Measurements from ENCODE around the gene PPM1M.

Gene PPM1M

DNA sequence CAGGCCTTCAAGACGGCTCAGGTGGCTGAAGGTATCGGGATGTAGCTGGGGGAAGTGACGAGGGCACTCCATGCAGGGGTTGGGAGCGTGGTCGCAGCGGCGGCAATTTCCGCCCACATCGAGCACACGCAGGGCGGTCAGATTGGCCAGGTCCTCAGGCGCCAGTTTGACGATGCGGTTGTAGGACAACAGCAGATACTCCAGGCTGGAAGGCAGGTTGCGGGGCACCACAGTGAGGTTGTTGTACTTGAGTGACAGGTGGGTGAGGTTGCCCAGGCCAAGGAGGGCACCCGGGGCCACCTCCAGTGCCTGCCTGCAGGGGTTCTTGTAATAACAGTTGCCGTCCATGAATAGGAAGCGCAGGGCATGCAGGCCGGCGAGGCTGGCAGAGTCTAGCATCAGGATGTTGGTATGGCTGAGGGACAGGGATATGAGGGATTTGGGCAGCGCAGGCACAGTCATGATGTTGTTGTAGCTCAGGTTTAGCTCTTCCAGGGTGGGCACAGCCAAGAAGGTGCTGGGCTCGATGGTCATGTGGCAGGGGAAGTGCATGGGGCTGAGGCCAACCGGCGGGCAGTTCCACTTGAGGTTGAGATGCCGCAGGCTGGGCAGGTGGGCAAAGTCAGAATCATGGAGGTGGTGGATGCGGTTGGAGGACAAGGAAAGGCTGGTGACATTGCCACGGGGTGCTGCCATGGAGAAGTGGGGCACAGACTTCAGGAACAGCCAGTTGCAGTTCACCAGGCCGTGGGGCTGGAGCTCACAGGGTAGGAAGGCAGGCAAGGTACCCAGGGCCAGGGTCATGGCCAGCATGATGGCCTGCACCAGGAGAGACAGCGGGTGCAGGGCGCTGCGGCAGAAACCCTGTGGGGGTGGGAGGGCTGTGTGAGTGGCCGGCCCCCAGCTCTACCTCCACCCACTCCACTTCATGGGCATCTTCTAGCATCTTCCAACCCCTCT, 21.8 kb upstream of the PPM1M start:
- TF ChIP-seq, protein P1, sequence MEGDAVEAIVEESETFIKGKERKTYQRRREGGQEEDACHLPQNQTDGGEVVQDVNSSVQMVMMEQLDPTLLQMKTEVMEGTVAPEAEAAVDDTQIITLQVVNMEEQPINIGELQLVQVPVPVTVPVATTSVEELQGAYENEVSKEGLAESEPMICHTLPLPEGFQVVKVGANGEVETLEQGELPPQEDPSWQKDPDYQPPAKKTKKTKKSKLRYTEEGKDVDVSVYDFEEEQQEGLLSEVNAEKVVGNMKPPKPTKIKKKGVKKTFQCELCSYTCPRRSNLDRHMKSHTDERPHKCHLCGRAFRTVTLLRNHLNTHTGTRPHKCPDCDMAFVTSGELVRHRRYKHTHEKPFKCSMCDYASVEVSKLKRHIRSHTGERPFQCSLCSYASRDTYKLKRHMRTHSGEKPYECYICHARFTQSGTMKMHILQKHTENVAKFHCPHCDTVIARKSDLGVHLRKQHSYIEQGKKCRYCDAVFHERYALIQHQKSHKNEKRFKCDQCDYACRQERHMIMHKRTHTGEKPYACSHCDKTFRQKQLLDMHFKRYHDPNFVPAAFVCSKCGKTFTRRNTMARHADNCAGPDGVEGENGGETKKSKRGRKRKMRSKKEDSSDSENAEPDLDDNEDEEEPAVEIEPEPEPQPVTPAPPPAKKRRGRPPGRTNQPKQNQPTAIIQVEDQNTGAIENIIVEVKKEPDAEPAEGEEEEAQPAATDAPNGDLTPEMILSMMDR (IDR thresholded peaks at IDR 0.05) = no peak

GRCh38 chr3:52225452-52226228, 19.9 kb upstream of the PPM1M start, which contains the start of gene TLR9:
TLR9 (minus strand) TSS chr3:52225645; CDS start chr3:52225529, 116 bp downstream.
- TF ChIP-seq, protein P1 (IDR thresholded peaks at IDR 0.05) = no peak

DNA sequence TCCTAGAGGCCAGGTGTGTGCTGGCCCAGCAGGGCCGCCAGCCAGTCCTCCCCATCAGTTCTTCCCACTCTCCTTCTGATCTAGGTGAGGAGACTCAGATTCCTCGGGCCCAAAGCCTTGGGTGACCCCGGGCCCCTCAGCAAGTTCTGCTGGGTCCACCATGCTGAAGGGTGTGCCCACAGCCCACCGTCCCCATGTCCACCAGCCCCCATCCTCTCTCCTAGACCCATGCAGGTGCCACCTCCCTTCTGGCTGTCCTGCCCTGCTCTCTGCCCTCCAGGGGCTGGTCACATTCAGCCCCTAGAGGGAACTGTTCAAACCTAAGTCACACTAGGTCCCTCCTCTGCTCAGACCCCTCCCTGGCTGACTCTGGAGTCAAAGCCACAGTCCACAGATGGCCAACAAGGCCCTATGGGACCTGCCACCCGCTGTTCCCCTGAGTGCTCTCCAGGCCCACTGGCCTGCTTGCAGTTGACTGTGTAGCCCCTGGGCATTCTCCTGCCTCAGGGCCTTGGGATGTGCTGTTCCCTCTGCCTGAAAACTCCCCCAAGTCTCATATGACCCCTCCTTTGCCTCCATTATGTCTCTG, 19.2 kb upstream of the PPM1M start:
- TF ChIP-seq, protein P1 (IDR thresholded peaks at IDR 0.05) = no peak

DNA sequence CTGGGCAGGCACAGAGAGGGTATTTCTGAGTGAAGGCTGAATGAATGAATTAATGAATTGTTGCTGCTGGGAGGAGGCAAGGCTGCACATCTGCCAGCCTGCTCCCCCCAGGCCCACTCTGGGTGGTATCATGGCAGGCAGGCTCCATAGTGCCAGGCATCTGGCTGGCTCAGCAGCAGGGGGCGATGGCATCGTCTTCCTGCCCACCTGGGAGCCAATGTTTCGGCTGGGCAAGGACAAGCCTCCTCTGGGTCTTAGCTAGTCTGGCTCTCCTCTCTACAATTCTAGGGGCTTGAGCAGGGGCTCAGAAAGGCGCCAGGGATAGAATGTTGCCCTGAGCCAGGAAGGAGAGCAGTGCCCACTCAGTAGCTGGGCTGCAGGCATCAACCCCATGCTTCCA, 18.4 kb upstream of the PPM1M start:
- TF ChIP-seq, protein P1 (IDR thresholded peaks at IDR 0.05) = no peak

DNA sequence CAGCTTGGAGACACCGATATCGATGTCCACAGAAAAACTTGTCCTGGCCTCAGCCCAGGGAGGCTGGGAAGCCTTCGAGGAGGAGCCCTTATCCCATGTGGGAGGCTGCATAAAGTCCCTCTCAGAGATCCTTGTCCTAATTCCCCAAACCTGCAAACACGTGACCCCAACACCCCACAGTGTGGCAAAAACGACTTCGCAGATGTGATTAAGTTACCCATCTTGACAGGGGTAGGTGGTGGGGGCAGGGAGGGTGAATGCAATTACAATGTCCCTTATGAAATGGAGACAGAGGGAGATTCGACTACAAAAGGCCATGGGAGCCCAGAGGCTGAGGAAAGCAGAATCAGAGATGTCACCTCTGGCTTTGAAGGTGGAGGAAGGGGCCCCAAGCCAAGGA, 17.8 kb upstream of the PPM1M start:
- TF ChIP-seq, protein P1 (IDR thresholded peaks at IDR 0.05) = no peak

DNA sequence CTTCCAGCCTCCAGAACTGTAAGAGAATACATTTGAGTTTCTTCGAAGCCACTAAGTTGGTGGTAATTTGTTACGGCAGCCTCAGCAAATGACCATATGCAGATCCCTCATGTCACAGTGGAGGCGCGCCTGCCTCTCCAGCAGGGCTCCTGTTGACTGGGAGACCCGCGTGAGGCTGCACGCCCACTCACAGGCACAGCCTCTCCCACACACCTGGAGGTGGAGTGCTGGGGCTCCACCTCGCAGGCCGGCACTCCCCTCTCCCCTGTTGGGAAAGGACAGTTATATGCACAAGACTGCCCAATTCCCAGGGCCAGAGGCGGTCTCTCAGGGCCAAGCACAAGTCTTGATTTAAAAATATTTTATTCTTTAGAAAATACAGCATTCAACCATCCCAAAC, 17.3 kb upstream of the PPM1M start:
- TF ChIP-seq, protein P1 (IDR thresholded peaks at IDR 0.05) = no peak

GRCh38 chr3:52228751-52229291, 16.7 kb upstream of the PPM1M start:
- TF ChIP-seq, protein P1 (IDR thresholded peaks at IDR 0.05) = no peak
